HG03571 (cell line): ENCODE measurements around the gene KCNJ6.
A peak's percentile ranks its signal among the peaks of the same experiment; 100 is the strongest.
"Not testable (repeated sequence)": the region's sequence is repeated elsewhere in the genome, so short reads cannot be mapped to it uniquely, and the experiment has no call there.

Experiments
- ATAC-seq: cut with Tn5 transposase; IDR thresholded peaks from one replicate; pipeline ENCODE4 v1.9.1; 2021; ENCODE audit not compliant: unreplicated experiment

KCNJ6 gene

DNA sequence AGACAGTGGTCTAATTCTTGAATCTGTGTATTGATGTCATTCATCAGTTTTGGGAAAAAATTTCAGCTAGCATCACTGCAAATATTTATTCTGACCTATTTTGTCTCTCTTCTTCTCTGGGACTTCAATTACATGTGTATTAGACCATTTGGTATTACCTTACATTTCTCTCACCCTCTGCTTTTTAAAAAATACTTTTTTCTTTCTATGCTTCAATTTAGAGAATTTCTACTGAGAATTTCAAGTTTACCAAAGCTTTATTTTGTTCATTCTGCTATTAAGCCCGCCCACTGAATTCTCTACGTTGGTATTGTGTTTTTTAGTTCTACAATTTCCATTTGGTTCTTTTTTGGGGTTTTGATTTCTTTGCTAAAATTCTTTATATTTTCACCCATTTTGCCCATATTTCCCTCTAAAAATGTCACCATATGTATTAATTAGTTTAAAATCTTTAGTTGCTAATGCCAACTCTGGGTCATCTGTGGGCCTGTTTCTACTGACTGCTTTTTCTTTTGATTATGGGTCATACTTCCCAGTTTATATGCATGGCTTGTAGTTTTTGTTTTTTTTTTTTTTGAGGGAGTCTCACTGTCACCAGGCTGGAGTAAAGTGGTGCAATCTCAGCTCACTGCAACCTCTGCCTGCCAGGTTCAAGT, 337.7 kb downstream of the KCNJ6 start:
- ATAC-seq, result no peak

DNA sequence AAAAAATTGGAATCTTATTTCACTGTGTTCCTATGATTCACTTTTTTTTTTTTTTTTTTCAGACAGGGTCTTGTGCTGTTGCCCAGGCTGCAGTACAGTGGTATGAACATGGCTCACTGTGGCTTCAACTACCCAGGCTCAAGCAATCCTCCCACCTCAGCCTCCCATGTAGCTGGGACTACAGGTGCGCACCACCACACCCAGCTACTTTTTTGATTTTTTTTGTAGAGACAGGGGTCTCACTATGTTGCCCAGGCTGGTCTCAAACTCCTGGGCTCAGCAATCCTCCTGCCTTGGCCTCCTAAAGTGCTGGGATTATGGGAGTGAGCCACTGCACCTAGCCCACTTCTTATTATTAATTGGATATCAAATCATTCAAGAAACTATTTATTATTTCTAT, 339.3 kb downstream of the KCNJ6 start:
- ATAC-seq, result not testable (repeated sequence)

- no peak for ATAC-seq
These were observed 340.7 kb downstream of the KCNJ6 start for GRCh38 chr21:37575580-37575979.

- ATAC-seq, result no peak
These were observed 341.5 kb downstream of the KCNJ6 start for GRCh38 chr21:37574751-37575150.

GRCh38 chr21:37574316-37574715, 341.9 kb downstream of the KCNJ6 start:
- ATAC-seq, result no peak

- ATAC-seq, result no peak
These were observed 344.8 kb downstream of the KCNJ6 start for GRCh38 chr21:37571442-37571841.

GRCh38 chr21:37568916-37569315, 347.3 kb downstream of the KCNJ6 start:
- no peak for ATAC-seq

DNA sequence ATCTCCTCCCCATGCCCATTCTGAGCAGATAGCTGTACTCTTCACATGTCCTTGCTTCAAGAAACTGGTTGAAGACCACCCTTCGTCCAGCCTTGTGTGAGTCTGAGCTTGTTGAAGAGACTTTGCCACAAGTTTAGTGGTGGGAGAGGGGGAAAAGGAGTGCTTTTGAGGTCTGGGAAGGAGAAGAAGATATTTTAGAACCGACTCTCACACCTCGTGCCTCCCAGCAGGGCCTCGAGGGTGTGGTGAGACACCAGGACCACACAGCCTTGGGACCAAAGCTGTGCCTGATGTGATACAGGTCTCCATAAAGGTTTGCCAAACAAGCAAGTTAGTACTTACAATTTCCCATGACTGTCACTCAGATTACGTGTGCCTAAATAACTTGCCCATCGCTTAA, 347.8 kb downstream of the KCNJ6 start:
- no peak for ATAC-seq

GRCh38 chr21:37566790-37567615, 349.3 kb downstream of the KCNJ6 start:
- ATAC-seq, result no peak

DNA sequence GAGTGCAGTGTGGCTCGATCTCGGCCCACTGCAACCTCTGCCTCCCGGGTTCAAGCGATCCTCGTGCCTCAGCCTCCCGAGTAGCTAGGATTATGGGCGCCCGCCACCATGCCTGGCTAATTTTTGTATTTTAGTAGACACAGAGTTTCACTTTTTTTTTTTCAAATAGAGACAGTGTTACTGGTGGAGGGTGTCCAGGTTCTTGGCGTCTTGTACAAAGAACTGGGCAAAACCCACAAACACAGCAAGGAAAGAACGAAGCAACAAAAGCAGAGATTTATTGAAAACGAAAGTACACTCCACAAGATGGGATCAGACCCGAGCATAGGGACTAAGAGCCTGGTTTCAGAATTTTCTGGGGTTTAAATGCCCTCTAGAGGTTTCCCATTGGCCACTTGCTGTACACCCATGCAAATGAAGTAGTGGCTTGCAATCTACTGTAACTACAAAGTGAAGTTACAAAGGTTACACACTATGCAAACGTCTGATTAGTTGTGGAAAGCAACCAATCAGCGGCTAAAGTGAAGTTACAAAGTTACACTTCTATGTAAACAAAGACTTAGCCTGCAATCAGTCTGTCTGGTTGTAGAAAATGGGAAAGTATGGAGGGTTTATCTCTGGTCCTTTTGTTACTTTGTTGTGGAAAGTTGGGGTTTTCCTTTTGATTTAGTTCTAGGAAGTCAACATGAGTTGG, 350.6 kb downstream of the KCNJ6 start:
- ATAC-seq, result no peak

DNA sequence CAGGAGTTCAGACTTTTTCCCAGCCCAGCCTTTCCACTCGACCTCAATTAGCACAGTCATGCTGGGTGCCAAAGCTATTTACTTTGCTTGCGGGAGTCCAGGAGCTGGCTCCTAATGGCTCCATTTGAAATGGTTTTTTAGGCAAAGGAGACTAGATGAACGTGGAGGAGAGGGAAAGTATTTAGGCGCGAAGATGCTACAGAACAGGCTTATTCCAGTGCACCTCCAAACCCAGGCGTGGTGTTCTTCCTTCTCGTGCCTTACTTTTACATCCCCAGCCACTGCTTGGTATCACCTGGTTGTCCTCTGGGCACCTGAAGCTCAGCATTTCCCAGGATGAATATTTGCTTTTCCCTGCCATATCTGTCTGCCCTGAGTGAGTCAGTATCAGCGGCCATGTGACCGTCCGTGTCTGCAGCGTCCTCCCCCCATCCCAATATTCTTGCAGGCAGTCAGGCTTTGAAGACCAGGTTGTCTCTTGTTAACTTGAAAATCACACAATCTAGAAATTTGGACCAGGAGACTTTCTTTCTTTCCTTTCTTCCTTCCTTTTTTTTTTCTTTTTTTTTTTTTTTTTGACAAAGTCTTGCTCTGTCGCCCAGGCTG, 351.2 kb downstream of the KCNJ6 start:
- no peak for ATAC-seq

DNA sequence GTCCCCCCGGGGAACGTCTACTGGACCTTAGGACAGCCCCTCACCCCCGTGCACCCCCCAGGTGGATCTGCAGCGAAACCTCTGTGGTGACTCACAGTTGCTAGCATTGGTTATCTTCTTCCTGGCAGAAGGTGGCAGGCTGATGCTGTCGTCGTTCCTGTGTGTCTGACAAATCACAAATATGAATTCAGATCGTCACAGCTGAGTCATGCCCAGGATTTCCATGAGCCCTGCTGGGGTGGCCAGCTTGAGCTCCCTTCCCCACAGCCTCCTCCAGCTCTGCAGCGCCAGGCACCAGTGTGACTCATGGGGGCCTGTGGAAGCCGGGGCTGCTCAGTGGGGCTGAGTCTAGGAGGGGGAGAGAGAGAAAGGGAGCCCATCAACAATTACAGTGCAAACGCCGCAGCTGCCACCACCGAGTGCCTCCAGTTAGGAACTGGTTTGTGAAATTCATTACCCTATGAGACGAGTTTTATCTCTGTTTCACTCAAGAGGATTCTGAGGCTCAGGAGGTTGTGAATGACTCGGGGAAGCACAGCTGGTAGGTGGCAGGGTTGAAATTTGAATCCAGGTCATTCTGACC, 351.8 kb downstream of the KCNJ6 start:
- peak; percentile 33 for ATAC-seq

GRCh38 chr21:37563641-37564340, 352.5 kb downstream of the KCNJ6 start:
- ATAC-seq, result peak; percentile 79

DNA sequence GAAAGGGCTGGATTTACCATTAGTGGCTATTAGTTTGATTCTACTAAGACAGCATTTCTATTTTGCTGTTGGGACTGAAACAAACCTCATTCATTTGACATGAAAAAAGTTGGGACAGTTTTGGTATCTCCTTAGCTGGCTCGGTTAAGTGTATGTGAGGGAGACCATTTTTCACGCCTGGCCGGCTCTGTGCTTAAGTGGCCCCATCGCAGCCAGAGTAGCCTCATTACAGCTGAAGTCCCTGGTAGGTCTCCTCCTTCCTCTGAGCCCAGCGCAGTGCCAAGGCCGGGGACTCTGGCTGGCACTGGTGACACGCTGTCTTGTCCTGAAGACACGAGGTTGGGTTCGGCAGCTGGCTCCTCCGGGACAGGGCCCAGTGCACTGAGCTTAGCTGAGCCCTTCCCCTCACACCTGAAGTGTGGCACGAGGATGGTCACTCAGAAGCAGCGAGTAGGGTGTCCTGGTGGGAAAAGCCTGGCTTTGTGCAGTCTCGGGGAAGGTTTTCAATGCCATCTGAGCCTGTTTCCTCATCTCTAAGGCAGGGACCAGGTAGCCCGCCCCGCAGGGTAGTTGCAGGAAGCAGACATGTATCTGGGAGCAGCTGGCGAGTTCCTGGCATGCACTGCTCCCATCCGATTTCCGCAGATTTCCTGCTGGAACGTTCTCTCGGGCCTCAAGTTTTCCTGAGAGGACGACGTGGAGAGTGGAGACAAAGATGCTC, 353.2 kb downstream of the KCNJ6 start:
- ATAC-seq, result peak; percentile 14

DNA sequence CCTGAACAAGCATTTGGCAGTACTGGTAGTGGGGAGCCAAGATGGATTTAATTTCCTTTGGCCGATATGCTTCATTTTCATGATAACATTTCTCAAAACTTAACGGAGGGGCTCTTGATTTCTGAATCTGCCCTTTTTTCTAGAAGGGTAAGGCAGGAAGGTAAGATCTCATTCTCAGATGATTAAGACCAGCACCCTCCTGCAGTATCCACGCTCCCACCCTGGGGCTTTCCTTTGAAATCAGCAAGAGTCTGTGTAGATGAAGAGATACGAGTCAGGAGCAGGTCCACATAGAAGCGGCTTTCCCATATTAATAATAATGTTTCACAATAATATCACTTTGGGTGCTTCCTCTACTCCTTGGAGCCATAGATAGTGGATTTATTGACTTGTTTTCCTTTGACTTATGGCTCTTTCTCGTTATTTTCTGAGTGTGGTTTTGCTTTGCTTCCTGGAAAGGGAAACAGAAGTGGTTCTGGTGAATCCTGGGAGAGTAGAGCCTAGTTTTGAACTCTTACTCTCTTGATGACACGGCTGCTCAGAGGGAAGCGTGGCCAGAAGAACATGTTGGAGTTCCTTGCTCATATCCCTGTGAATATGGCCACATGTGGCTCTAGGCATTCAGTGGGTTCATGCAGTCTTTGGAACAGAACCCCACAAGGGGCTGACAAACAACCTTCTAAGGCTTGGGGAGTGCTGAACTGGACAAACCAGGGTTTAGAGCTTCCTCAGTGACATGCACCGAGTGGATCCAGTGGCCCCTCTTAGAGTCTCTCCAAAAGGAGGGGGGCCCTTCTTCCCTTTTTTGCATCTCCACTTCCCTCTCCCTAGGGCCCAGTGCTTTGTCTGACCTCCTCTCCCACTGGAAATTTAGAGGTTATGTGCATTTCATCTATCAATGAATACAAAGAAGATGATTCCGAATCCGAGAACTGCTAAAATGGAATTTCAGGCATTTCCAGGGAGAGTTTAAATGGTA, 354.0 kb downstream of the KCNJ6 start:
- ATAC-seq, result no peak

- no peak for ATAC-seq
These were observed 354.8 kb downstream of the KCNJ6 start for GRCh38 chr21:37561506-37561905.

DNA sequence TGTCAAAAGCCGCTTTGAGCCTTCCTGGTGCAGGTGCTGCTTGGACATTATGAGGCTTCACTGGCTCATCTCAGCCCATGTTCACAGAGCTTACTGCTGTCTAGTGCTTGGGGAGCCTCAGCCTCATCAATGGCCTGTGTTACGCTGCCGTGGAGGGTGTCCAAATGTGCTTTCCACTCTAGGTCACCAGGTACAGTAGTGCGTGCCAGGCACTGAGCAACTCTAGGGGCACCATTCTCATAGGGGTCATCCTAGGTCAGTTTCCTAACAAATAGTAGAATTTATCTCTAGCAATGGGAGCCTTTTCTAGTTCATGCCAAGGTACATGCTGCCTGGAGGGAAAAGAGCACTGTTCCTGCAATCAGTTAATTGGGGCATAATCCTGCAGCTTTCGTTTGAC, 355.9 kb downstream of the KCNJ6 start:
- ATAC-seq, result no peak

- no peak for ATAC-seq
These were observed 357.5 kb downstream of the KCNJ6 start for GRCh38 chr21:37558676-37559211.
